ENCODE results near the gene TUBB. TPM values are rescaled to one million over a fixed set of nuclear protein-coding genes. Genes with fewer than 3 reads are reported as not detected.
A peak's percentile ranks its signal among the peaks of the same experiment; 100 is the strongest.

Gene TUBB
- total RNA-seq, 1 experiment from 2014 or later, result 742 TPM

DNA sequence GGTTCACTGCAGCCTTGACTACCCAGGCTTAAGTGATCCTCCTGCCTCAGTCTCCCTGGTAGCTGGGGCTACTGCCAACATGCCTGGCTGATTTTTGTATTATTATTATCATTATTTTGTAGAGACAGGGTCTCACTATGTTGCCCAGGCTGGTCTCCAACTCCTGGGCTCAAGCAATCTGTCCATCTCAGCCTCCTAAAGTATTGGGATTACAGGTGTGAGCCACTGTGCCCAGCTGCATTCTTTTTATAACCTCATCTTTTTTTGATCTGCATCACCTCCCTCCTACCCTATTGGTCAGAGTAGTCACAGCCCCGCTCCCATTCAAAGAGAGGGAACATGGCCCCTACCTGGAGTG is 47.8 kb downstream of the TUBB start:
- no peak for DNase-seq
- no TSS peak for BruUV-seq (replicated peaks)
- H3K27ac Mint-ChIP-seq (ENCODE audit: unreplicated experiment), result peak overlapping the region; percentile 100
- no peaks in the 10 kb centered on the region for H3K36me3 ChIP-seq (ENCODE audit: control insufficient read depth, insufficient read depth, low read length)
- peaks cover 22% of the 10 kb centered on the region for H3K36me3 Mint-ChIP-seq (ENCODE audit: insufficient read depth, unreplicated experiment)
- TF ChIP-seq, protein P1, sequence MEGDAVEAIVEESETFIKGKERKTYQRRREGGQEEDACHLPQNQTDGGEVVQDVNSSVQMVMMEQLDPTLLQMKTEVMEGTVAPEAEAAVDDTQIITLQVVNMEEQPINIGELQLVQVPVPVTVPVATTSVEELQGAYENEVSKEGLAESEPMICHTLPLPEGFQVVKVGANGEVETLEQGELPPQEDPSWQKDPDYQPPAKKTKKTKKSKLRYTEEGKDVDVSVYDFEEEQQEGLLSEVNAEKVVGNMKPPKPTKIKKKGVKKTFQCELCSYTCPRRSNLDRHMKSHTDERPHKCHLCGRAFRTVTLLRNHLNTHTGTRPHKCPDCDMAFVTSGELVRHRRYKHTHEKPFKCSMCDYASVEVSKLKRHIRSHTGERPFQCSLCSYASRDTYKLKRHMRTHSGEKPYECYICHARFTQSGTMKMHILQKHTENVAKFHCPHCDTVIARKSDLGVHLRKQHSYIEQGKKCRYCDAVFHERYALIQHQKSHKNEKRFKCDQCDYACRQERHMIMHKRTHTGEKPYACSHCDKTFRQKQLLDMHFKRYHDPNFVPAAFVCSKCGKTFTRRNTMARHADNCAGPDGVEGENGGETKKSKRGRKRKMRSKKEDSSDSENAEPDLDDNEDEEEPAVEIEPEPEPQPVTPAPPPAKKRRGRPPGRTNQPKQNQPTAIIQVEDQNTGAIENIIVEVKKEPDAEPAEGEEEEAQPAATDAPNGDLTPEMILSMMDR (IDR thresholded peaks at IDR 0.05; ENCODE audit: insufficient read depth in 1 of 2, low read depth in 1 of 2, low read length in 1 of 2, severe bottlenecking in 1 of 2, unreplicated experiment in 1 of 2), result no peak
- H3K4me3 ChIP-seq (ENCODE audit: low read depth, low read length), result no peak overlapping the region
- no peaks in the 10 kb centered on the region for H3K27me3 Mint-ChIP-seq (ENCODE audit: insufficient read depth, unreplicated experiment)
- peaks cover 59% of the 10 kb centered on the region for H3K4me1 ChIP-seq
- peak overlapping the region; percentile 13 for H3K4me3 Mint-ChIP-seq (ENCODE audit: unreplicated experiment)
- intact Hi-C loops (cut with micrococcal nuclease; ENCODE audit: unreplicated experiment), result loop anchor here (2.0 kb wide), 2 partner anchors 25 to 55 kb away; partner anchors contain the start of gene FLOT1
- ChIA-PET POLR2A (no interaction called here), CTCF (no interaction called here)
- H3K9me3 Mint-ChIP-seq (ENCODE audit: unreplicated experiment), result peaks cover 19% of the 10 kb centered on the region
- H3K4me1 Mint-ChIP-seq (ENCODE audit: low read depth, unreplicated experiment), result peaks cover 45% of the 10 kb centered on the region
- H3K27me3 ChIP-seq (replicated peaks; ENCODE audit: control insufficient read depth, insufficient read depth, low read length), result no peaks in the 10 kb centered on the region
- H3K9me3 ChIP-seq, result no peaks in the 10 kb centered on the region

DNA sequence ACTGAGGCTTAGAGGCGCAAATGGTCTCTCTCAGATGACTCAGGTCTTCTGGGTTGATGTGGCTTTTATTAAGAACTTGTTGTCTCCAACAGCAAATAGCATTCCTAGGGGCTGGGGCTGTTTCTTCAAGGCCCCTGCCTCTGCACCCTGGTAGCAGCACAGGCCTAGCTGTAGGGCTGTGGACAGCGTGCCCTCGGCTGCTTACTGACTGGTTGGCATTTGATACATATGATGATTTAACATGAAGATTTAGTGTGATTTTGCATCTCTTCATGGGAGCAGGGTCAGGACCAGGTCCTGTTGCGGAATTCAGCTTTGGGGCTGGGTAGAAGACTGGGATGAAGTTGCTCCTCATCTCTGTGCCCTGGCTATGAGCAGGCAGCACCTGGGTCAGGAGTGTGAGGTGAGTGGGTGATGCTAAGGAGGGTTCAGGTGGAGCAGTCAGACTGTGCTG is 48.5 kb downstream of the TUBB start:
- Histone ChIP-seq H3K4me1 (peaks cover 52% of the 10 kb centered on the region), H3K4me3 (ENCODE audit: low read depth, low read length) (peak overlapping the region; percentile 25)
- TF ChIP-seq, protein P1 (IDR thresholded peaks at IDR 0.05; ENCODE audit: insufficient read depth in 1 of 2, low read depth in 1 of 2, low read length in 1 of 2, severe bottlenecking in 1 of 2, unreplicated experiment in 1 of 2), result no peak

DNA sequence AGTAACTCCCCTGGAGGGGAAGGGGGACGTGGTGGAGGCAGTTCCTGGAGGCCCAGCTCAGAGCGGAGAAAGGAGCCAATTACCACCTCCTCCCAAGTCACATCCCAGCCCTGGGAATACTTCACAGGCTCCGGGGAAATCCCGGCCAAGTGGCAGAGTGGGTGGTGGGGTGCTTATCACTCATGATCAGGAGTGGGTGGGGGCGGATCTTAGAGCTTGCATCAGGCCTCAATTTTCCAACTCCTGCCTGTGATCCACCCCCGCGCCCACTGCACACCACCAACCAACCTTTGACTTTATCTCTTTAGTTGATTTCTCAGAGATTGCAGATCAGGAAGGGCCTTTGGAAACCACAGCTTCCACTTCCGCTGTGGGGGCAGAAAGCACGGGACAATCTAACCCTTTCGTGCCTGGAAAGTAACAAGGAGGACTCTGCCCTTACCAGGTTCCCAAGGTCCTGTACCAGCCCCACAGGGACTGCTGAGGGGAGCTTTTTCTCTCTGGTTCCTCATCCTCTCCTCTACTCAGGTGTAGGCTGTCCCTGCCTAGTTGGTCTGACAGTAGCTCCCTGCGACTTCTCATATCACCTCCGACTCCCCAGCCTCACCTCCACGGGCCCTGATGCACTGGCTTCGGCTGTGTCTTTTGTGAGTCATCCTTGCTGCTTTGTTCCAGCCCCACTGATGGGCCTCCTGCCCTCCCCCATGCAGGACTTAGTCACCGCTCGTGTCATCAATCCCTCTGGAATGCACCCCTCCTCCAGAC is 49.1 kb downstream of the TUBB start:
- DNase-seq, result peak; percentile 87 to 92
- intact Hi-C loops (cut with micrococcal nuclease; ENCODE audit: unreplicated experiment), result loop anchor here (2.0 kb wide), 2 partner anchors 26 to 54 kb away; partner anchors contain the start of gene FLOT1
- BruUV-seq (replicated peaks), result TSS peak; percentile 95

More for the DNA sequence above, 48.5 kb downstream of the TUBB start:
- H3K36me3 ChIP-seq (ENCODE audit: control insufficient read depth, insufficient read depth, low read length), result no peaks in the 10 kb centered on the region
- H3K27ac Mint-ChIP-seq (ENCODE audit: unreplicated experiment), result peak overlapping the region; percentile 100
- ChIA-PET CTCF (interaction anchor here (1.0 to 1.4 kb wide), 3 partner anchors 10 to 52 kb away, joined by 3 to 4 read pairs (median 3); partner anchors contain the start of gene IER3), POLR2A (interaction anchor here (0.5 to 1.5 kb wide), 4 partner anchors 9 to 25 kb away, joined by 3 to 5 read pairs (median 4); partner anchors contain the start of gene IER3)
- H3K9me3 ChIP-seq, result no peaks in the 10 kb centered on the region
- no peaks in the 10 kb centered on the region for H3K27me3 Mint-ChIP-seq (ENCODE audit: insufficient read depth, unreplicated experiment)
- peak overlapping the region; percentile 95 for H3K4me3 Mint-ChIP-seq (ENCODE audit: unreplicated experiment)
- H3K27me3 ChIP-seq (replicated peaks; ENCODE audit: control insufficient read depth, insufficient read depth, low read length), result no peaks in the 10 kb centered on the region
- intact Hi-C loops (cut with micrococcal nuclease; ENCODE audit: unreplicated experiment), result loop anchor here (2.0 kb wide), 2 partner anchors 26 to 54 kb away; partner anchors contain the start of gene FLOT1
- BruUV-seq (replicated peaks), result no TSS peak
- DNase-seq, result no peak
- H3K4me1 Mint-ChIP-seq (ENCODE audit: low read depth, unreplicated experiment), result peaks cover 41% of the 10 kb centered on the region
- H3K36me3 Mint-ChIP-seq (ENCODE audit: insufficient read depth, unreplicated experiment), result peaks cover 16% of the 10 kb centered on the region
- peaks cover 19% of the 10 kb centered on the region for H3K9me3 Mint-ChIP-seq (ENCODE audit: unreplicated experiment)

More for the DNA sequence above, 49.1 kb downstream of the TUBB start:
- Mint-ChIP-seq H3K27ac (ENCODE audit: unreplicated experiment) (peak overlapping the region; percentile 100), H3K4me3 (ENCODE audit: unreplicated experiment) (peak overlapping the region; percentile 95), H3K27me3 (ENCODE audit: insufficient read depth, unreplicated experiment) (no peaks in the 10 kb centered on the region), H3K4me1 (ENCODE audit: low read depth, unreplicated experiment) (peaks cover 35% of the 10 kb centered on the region), H3K36me3 (ENCODE audit: insufficient read depth, unreplicated experiment) (peaks cover 10% of the 10 kb centered on the region), H3K9me3 (ENCODE audit: unreplicated experiment) (peaks cover 14% of the 10 kb centered on the region)
- Histone ChIP-seq H3K27me3 (replicated peaks; ENCODE audit: control insufficient read depth, insufficient read depth, low read length) (no peaks in the 10 kb centered on the region), H3K9me3 (no peaks in the 10 kb centered on the region), H3K4me1 (peaks cover 47% of the 10 kb centered on the region), H3K36me3 (ENCODE audit: control insufficient read depth, insufficient read depth, low read length) (no peaks in the 10 kb centered on the region), H3K4me3 (ENCODE audit: low read depth, low read length) (peak overlapping the region; percentile 25)
- TF ChIP-seq, protein P1 (IDR thresholded peaks at IDR 0.05; ENCODE audit: insufficient read depth in 1 of 2, low read depth in 1 of 2, low read length in 1 of 2, severe bottlenecking in 1 of 2, unreplicated experiment in 1 of 2), result no peak
- CTCF ChIA-PET, result interaction anchor here (1.0 to 1.4 kb wide), 3 partner anchors 10 to 52 kb away, joined by 3 to 4 read pairs (median 3); partner anchors contain the start of gene IER3
- POLR2A ChIA-PET, result interaction anchor here (0.6 to 1.5 kb wide), 4 partner anchors 10 to 144 kb away, joined by 3 to 10 read pairs (median 4); partner anchors contain the start of gene IER3

All from Caco-2 (cell line).